Adipocyte (in vitro differentiated cells): ENCODE results near the gene WRNIP1.

Experiments
- DNase-seq: peaks from one replicate; pipeline ENCODE4 v3.0.0-alpha.2; 2015; ENCODE audit warnings: low read depth
- H3K27me3 ChIP-seq: replicated peaks from 2 replicates; pipeline ENCODE4 v1.7.0; 2013; ENCODE audit warnings: mild to moderate bottlenecking, low read length, moderate library complexity; ENCODE audit not compliant: control insufficient read depth, insufficient read depth
- H3K36me3 ChIP-seq: 2 replicates; pipeline ENCODE4 v1.7.0; 2013; ENCODE audit warnings: low read length, mild to moderate bottlenecking, moderate library complexity; ENCODE audit not compliant: control insufficient read depth, insufficient read depth, severe bottlenecking
- H3K4me1 ChIP-seq: 2 replicates; pipeline ENCODE4 v1.7.0; 2013; ENCODE audit warnings: mild to moderate bottlenecking, low read length, moderate library complexity; ENCODE audit not compliant: control insufficient read depth, insufficient read depth
- H3K4me3 ChIP-seq: 2 replicates; pipeline ENCODE4 v1.7.0; 2013; ENCODE audit warnings: mild to moderate bottlenecking, low read length, moderate library complexity
- H3K9ac ChIP-seq: 2 replicates; pipeline ENCODE4 v1.7.0; 2013; ENCODE audit warnings: mild to moderate bottlenecking, low read length, moderate library complexity
- H3K9me3 ChIP-seq: 2 replicates; pipeline ENCODE4 v1.7.0; 2013; ENCODE audit warnings: mild to moderate bottlenecking, low read length, moderate library complexity; ENCODE audit not compliant: control insufficient read depth

WRNIP1 gene

GRCh38 chr6:2792330-2793110 lies 27.3 kb downstream of the WRNIP1 start:
- no peaks in the 10 kb centered on the region for H3K36me3 ChIP-seq
- no peaks in the 10 kb centered on the region for H3K27me3 ChIP-seq
- no peak overlapping the region for H3K4me3 ChIP-seq
- DNase-seq = no peak
- H3K9me3 ChIP-seq = no peaks in the 10 kb centered on the region
- peaks cover 40% of the 10 kb centered on the region for H3K4me1 ChIP-seq
- no peak overlapping the region for H3K9ac ChIP-seq

- Histone ChIP-seq H3K9me3 (no peaks in the 10 kb centered on the region), H3K4me3 (no peak overlapping the region), H3K4me1 (peaks cover 40% of the 10 kb centered on the region), H3K27me3 (no peaks in the 10 kb centered on the region), H3K36me3 (no peaks in the 10 kb centered on the region), H3K9ac (no peak overlapping the region)
- DNase-seq = no peak
Measured at GRCh38 chr6:2793534-2794151, 28.4 kb downstream of the WRNIP1 start.

GRCh38 chr6:2794171-2794730 lies 29.1 kb downstream of the WRNIP1 start:
- peaks cover 35% of the 10 kb centered on the region for H3K4me1 ChIP-seq
- H3K36me3 ChIP-seq = no peaks in the 10 kb centered on the region
- H3K9me3 ChIP-seq = no peaks in the 10 kb centered on the region
- no peaks in the 10 kb centered on the region for H3K27me3 ChIP-seq
- H3K9ac ChIP-seq = no peak overlapping the region
- H3K4me3 ChIP-seq = no peak overlapping the region
- no peak for DNase-seq

GRCh38 chr6:2795162-2795561 lies 30.0 kb downstream of the WRNIP1 start:
- Histone ChIP-seq H3K36me3 (no peaks in the 10 kb centered on the region), H3K9ac (no peak overlapping the region), H3K9me3 (no peaks in the 10 kb centered on the region), H3K27me3 (no peaks in the 10 kb centered on the region), H3K4me1 (peaks cover 32% of the 10 kb centered on the region), H3K4me3 (no peak overlapping the region)
- no peak for DNase-seq

- Histone ChIP-seq H3K9me3 (no peaks in the 10 kb centered on the region), H3K4me3 (no peak overlapping the region), H3K36me3 (no peaks in the 10 kb centered on the region), H3K4me1 (peaks cover 24% of the 10 kb centered on the region), H3K9ac (no peak overlapping the region), H3K27me3 (no peaks in the 10 kb centered on the region)
- no peak for DNase-seq
Measured at GRCh38 chr6:2795956-2796355, 30.8 kb downstream of the WRNIP1 start.

GRCh38 chr6:2796861-2797260 lies 31.7 kb downstream of the WRNIP1 start:
- no peak for DNase-seq
- no peaks in the 10 kb centered on the region for H3K9me3 ChIP-seq
- H3K4me1 ChIP-seq = peaks cover 17% of the 10 kb centered on the region
- no peaks in the 10 kb centered on the region for H3K27me3 ChIP-seq
- H3K9ac ChIP-seq = no peak overlapping the region
- no peaks in the 10 kb centered on the region for H3K36me3 ChIP-seq
- no peak overlapping the region for H3K4me3 ChIP-seq

GRCh38 chr6:2797564-2798031 lies 32.4 kb downstream of the WRNIP1 start:
- Histone ChIP-seq H3K36me3 (no peaks in the 10 kb centered on the region), H3K4me1 (peaks cover 17% of the 10 kb centered on the region), H3K4me3 (no peak overlapping the region), H3K9ac (no peak overlapping the region), H3K9me3 (no peaks in the 10 kb centered on the region), H3K27me3 (no peaks in the 10 kb centered on the region)
- DNase-seq = no peak

- Histone ChIP-seq H3K27me3 (no peaks in the 10 kb centered on the region), H3K36me3 (no peaks in the 10 kb centered on the region), H3K9me3 (no peaks in the 10 kb centered on the region), H3K4me1 (peaks cover 16% of the 10 kb centered on the region), H3K9ac (no peak overlapping the region), H3K4me3 (no peak overlapping the region)
- no peak for DNase-seq
Measured at GRCh38 chr6:2798586-2799134, 33.5 kb downstream of the WRNIP1 start.

GRCh38 chr6:2799936-2800527 lies 34.8 kb downstream of the WRNIP1 start:
- Histone ChIP-seq H3K4me1 (peaks cover 7% of the 10 kb centered on the region), H3K9me3 (no peaks in the 10 kb centered on the region), H3K27me3 (no peaks in the 10 kb centered on the region), H3K9ac (no peak overlapping the region), H3K36me3 (no peaks in the 10 kb centered on the region), H3K4me3 (no peak overlapping the region)
- DNase-seq = no peak

GRCh38 chr6:2800552-2801316 lies 35.5 kb downstream of the WRNIP1 start:
- Histone ChIP-seq H3K27me3 (no peaks in the 10 kb centered on the region), H3K9ac (no peak overlapping the region), H3K4me1 (peaks cover 4% of the 10 kb centered on the region), H3K36me3 (no peaks in the 10 kb centered on the region), H3K9me3 (no peaks in the 10 kb centered on the region), H3K4me3 (no peak overlapping the region)
- DNase-seq = no peak
